H1 (cell line): ENCODE results near the gene NPIPB13. TPM values are rescaled to one million over a fixed set of nuclear protein-coding genes. Genes with fewer than 3 reads are reported as not detected.
"Not testable (repeated sequence)": the region's sequence is repeated elsewhere in the genome, so short reads cannot be mapped to it uniquely, and the experiment has no call there.

Experiments
- CTCF ChIA-PET: fragments of 300-600 bp; sonication (Branson Sonifier 250); formaldehyde crosslinking; loops from one replicate; lab custom pipeline; 2021; ENCODE audit not compliant: partially characterized antibody; lab: Charles Lee
- POLR2A ChIA-PET: fragments of 300-600 bp; sonication (Branson Sonifier 250); formaldehyde crosslinking; loops from one replicate; lab custom pipeline; 2021; ENCODE audit warnings: inconsistent platforms; ENCODE audit not compliant: partially characterized antibody; lab: Charles Lee
- DNase-seq, 2 experiments: peaks; one replicate each; pipeline versions ENCODE4 v3.0.0 to v3.0.0-alpha.2; 2010 to 2022; ENCODE audit warnings: low spot score in 2 of 2, low read depth in 1 of 2, mixed read lengths in 1 of 2
- FAIRE-seq: peaks from 2 replicates; lab custom pipeline; 2011; peaks lifted over from hg19 to GRCh38; lab: Jason Lieb, UNC
- H2AFZ ChIP-seq: 2 replicates; pipeline ENCODE4 v1.8.1; 2012; ENCODE audit warnings: low read length, inconsistent platforms
- H2AK5ac ChIP-seq: 2 replicates; pipeline ENCODE4 v1.6.1; 2013; ENCODE audit warnings: low read depth, low read length
- H2BK120ac ChIP-seq: replicated peaks from 2 replicates; pipeline ENCODE3; 2013; ENCODE audit warnings: low read depth, low read length, inconsistent platforms
- H2BK12ac ChIP-seq: 2 replicates; pipeline ENCODE4 v1.6.1; 2013; ENCODE audit warnings: low read depth, low read length
- H2BK15ac ChIP-seq: 2 replicates; pipeline ENCODE4 v1.6.1; 2013; ENCODE audit warnings: low read length
- H2BK20ac ChIP-seq: 2 replicates; pipeline ENCODE4 v1.6.1; 2013; ENCODE audit warnings: low read length
- H2BK5ac ChIP-seq: 2 replicates; pipeline ENCODE4 v1.6.1; 2013; ENCODE audit warnings: low read depth, low read length
- H3K14ac ChIP-seq: 2 replicates; pipeline ENCODE4 v1.6.1; 2013; ENCODE audit warnings: inconsistent platforms; ENCODE audit not compliant: insufficient read length
- H3K18ac ChIP-seq: 2 replicates; pipeline ENCODE4 v1.6.1; 2013; ENCODE audit warnings: low read length; ENCODE audit errors: extremely low read depth
- H3K23ac ChIP-seq: 2 replicates; pipeline ENCODE4 v1.6.1; 2013; ENCODE audit warnings: inconsistent platforms; ENCODE audit not compliant: insufficient read length
- H3K23me2 ChIP-seq: 2 replicates; pipeline ENCODE4 v1.6.1; 2013; ENCODE audit warnings: low read depth, low read length
- H3K27ac ChIP-seq: 2 replicates; pipeline ENCODE4 v1.6.1; 2011; ENCODE audit warnings: low read depth, low read length, inconsistent platforms
- H3K27me3 ChIP-seq, 4 experiments: replicated peaks in 1 of 4; 1 replicate in 1 of 4; 2 replicates in 3 of 4; pipeline versions ENCODE4 v1.6.1 to v1.8.1; 2011 to 2013; ENCODE audit warnings: low read length in 3 of 4, mild to moderate bottlenecking in 3 of 4, inconsistent platforms in 2 of 4, mixed read lengths in 2 of 4, moderate library complexity in 1 of 4; ENCODE audit not compliant: control insufficient read depth in 3 of 4, insufficient read depth in 3 of 4; ENCODE audit errors: extremely low read depth in 1 of 4
- H3K36me3 ChIP-seq, 4 experiments: 2 replicates each; pipeline versions ENCODE4 v1.6.1 to v1.8.1; 2011 to 2013; ENCODE audit warnings: mild to moderate bottlenecking in 4 of 4, low read length in 3 of 4, moderate library complexity in 2 of 4, control low read depth in 1 of 4, inconsistent platforms in 1 of 4; ENCODE audit not compliant: insufficient read depth in 4 of 4, control insufficient read depth in 2 of 4
- H3K4ac ChIP-seq: replicated peaks from 2 replicates; pipeline ENCODE3; 2013; ENCODE audit warnings: low read length, low read depth, mixed read lengths, inconsistent platforms; ENCODE audit not compliant: insufficient read length
- H3K4me1 ChIP-seq, 4 experiments: replicated peaks in 1 of 4; 1 replicate in 1 of 4; 2 replicates in 3 of 4; pipeline versions ENCODE4 v1.6.1 to v1.8.1; 2011 to 2013; ENCODE audit warnings: low read length in 3 of 4, inconsistent platforms in 2 of 4, mixed read lengths in 1 of 4; ENCODE audit not compliant: insufficient read depth in 4 of 4, control insufficient read depth in 3 of 4
- H3K4me2 ChIP-seq, 2 experiments: 2 replicates each; pipeline versions ENCODE4 v1.6.1 to v1.8.1; 2011 to 2013; ENCODE audit warnings: low read depth in 2 of 2, low read length in 2 of 2, control low read depth in 1 of 2, inconsistent platforms in 1 of 2, mild to moderate bottlenecking in 1 of 2; ENCODE audit not compliant: insufficient read depth in 1 of 2
- H3K4me3 ChIP-seq, 4 experiments: fragments of 200-600, 300-600 bp in 1 of 4; sonication (generic), shearing (Covaris generic), sonication (Bioruptor Twin) in 1 of 4; 2 replicates each; pipeline versions ENCODE4 v1.5.1 to v1.8.1; 2011 to 2016; ENCODE audit warnings: low read length in 4 of 4, low read depth in 3 of 4, control low read depth in 2 of 4, inconsistent platforms in 2 of 4, mild to moderate bottlenecking in 2 of 4, mixed read lengths in 1 of 4, moderate library complexity in 1 of 4; ENCODE audit not compliant: insufficient read depth in 2 of 4; ENCODE audit errors: extremely low read depth in 1 of 4
- H3K56ac ChIP-seq: replicated peaks from 2 replicates; pipeline ENCODE3; 2013; ENCODE audit warnings: low read depth, mild to moderate bottlenecking, mixed read lengths, low read length, inconsistent platforms; ENCODE audit not compliant: insufficient read length
- H3K79me1 ChIP-seq: 2 replicates; pipeline ENCODE4 v1.6.1; 2013; ENCODE audit warnings: low read depth, low read length, control low read depth
- H3K79me2 ChIP-seq, 2 experiments: 2 replicates each; pipeline versions ENCODE4 v1.6.1 to v1.8.1; 2012 to 2013; ENCODE audit warnings: low read length in 2 of 2, mild to moderate bottlenecking in 2 of 2, inconsistent platforms in 1 of 2; ENCODE audit not compliant: insufficient read depth in 2 of 2, control insufficient read depth in 1 of 2
- H3K9ac ChIP-seq, 4 experiments: replicated peaks in 1 of 4; 1 replicate in 1 of 4; 2 replicates in 3 of 4; pipeline versions ENCODE4 v1.6.1 to v1.8.1; 2011 to 2013; ENCODE audit warnings: low read depth in 3 of 4, low read length in 3 of 4, control low read depth in 2 of 4, mild to moderate bottlenecking in 2 of 4, moderate library complexity in 2 of 4, inconsistent platforms in 1 of 4; ENCODE audit errors: extremely low read depth in 1 of 4
- H3K9me3 ChIP-seq, 2 experiments: 2 replicates each; pipeline versions ENCODE4 v1.6.1 to v1.8.1; 2012 to 2013; ENCODE audit warnings: mild to moderate bottlenecking in 2 of 2, moderate library complexity in 2 of 2, control low read depth in 1 of 2, inconsistent platforms in 1 of 2, low read depth in 1 of 2, low read length in 1 of 2, mixed read lengths in 1 of 2; ENCODE audit not compliant: insufficient read depth in 2 of 2
- H4K20me1 ChIP-seq, 2 experiments: replicated peaks in 1 of 2; 2 replicates each; pipeline versions ENCODE3 to v1.8.1; 2011 to 2013; ENCODE audit warnings: inconsistent platforms in 2 of 2, low read length in 2 of 2, mild to moderate bottlenecking in 1 of 2; ENCODE audit not compliant: insufficient read depth in 2 of 2, control insufficient read depth in 1 of 2
- H4K5ac ChIP-seq: 2 replicates; pipeline ENCODE4 v1.6.1; 2013; ENCODE audit warnings: low read length, low read depth, mixed read lengths, inconsistent platforms; ENCODE audit not compliant: insufficient read length
- H4K8ac ChIP-seq: 2 replicates; pipeline ENCODE4 v1.8.0; 2013; ENCODE audit warnings: mild to moderate bottlenecking, moderate library complexity, low read length, inconsistent platforms; ENCODE audit not compliant: insufficient read depth; ENCODE audit errors: extremely low read depth
- H4K91ac ChIP-seq: replicated peaks from 2 replicates; pipeline ENCODE3; 2013; ENCODE audit warnings: low read length, mixed read lengths, inconsistent platforms; ENCODE audit not compliant: insufficient read length
- WGBS, 2 experiments: shearing (Covaris generic) in 1 of 2; methylation state at CpG; one replicate each; pipeline versions ENCODE4 v1.1.6 to v1.1.7; 2013 to 2015; ENCODE audit warnings: low lambda C conversion rate in 2 of 2, mixed read lengths in 2 of 2, inconsistent platforms in 1 of 2, low coverage in 1 of 2, missing lambda C conversion rate in 1 of 2; ENCODE audit not compliant: insufficient replicate concordance in 2 of 2, insufficient coverage in 1 of 2, insufficient read length in 1 of 2; ENCODE audit errors: extremely low coverage in 1 of 2, missing lambda C conversion rate in 1 of 2; 5-methylcytosine and 5-hydroxymethylcytosine counted together
- long read RNA-seq, 2 experiments: library from RNA in 1 of 2; library from capped mRNA in 1 of 2; stranded (forward); transcript quantifications; one replicate each; pipeline ENCODE4 v2.0.0, GENCODE V29; 2021; ENCODE audit warnings: inconsistent platforms in 1 of 2
- polyA minus RNA-seq, 3 experiments: library from RNA; depleted of rRNA, polyadenylated mRNA; stranded (reverse); fragments of >200 nt; gene quantifications; 1 replicate in 2 of 3; 2 replicates in 1 of 3; pipeline ENCODE4 v1.2.3, GENCODE V29; 2011
- polyA plus RNA-seq, 7 experiments: library from polyadenylated mRNA; depleted of rRNA in 3 of 7; stranded (reverse) in 5 of 7; unstranded in 2 of 7; fragments of >200 nt in 5 of 7; fragments of 200-250 nt in 2 of 7; gene quantifications; 1 replicate in 5 of 7; 2 replicates in 1 of 7; 4 replicates in 1 of 7; pipeline versions ENCODE4 v1.2.1 to v1.2.3, GENCODE V29; 2011 to 2013; ENCODE audit warnings: missing spikeins in 2 of 7, mixed read lengths in 2 of 7
- total RNA-seq: library from RNA; stranded (reverse); fragmentation: NEBNext Ultra II Directional; extraction: Animal tissue kit (Norgen Biotek cat#: 25700); gene quantifications from 2 replicates; pipeline ENCODE4 v1.2.1, GENCODE V29; 2021

NPIPB13 gene
- total RNA-seq: 13.5 and 15.5 TPM in 2 replicates
- 4.3 and 6.0 TPM in 2 replicates for polyA plus RNA-seq (2011; rRNA removed)
- polyA plus RNA-seq (2011; cell fraction: cytosol; rRNA removed): 3.0 TPM
- polyA plus RNA-seq (2011; cell fraction: nucleus; rRNA removed): 15.8 TPM
- 3.1 to 12.1 TPM (median 8.2 TPM) in 4 replicates for polyA plus RNA-seq (2012, experiment 1 of 2)
- 2.0 TPM for polyA plus RNA-seq (2012, experiment 2 of 2)
- polyA plus RNA-seq (2013, experiment 1 of 2): 3.6 TPM
- 2.4 TPM for polyA plus RNA-seq (2013, experiment 2 of 2)
- polyA minus RNA-seq (2011; rRNA and poly(A)+ RNA removed): 2.7 and 9.7 TPM in 2 replicates
- polyA minus RNA-seq (2011; cell fraction: cytosol; rRNA and poly(A)+ RNA removed): 9.5 TPM
- 2.2 TPM for polyA minus RNA-seq (2011; cell fraction: nucleus; rRNA and poly(A)+ RNA removed)
- long read RNA-seq, experiment 1: 0 reads
- long read RNA-seq, experiment 2: 0 reads

DNA sequence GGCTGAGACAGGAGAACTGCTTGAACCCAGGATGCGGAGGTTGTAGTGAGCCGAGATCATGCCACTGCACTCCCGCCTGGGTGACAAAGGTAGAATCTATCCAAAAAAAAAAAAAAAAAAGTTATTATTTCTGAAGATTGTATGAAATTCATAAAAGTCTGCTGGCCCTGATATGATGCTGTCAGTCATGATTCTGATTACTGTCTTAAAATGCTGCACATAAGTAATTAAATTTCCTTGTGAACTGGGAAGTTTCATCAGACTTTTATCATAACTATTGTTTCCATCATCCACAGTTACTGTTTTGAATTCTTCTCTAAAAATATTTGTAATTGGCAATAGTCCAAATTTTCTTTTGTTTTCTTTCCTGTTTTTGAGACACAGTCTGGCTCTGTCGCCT lies at the start of gene NPIPB13:
Gene NPIPB13 (minus strand): TSS at position 101 of the 400 bp plus-strand sequence. CDS start 2,906 bp downstream, outside the sequence.
- H3K27me3 ChIP-seq, H3K36me3 ChIP-seq, H3K4ac ChIP-seq, H3K23ac ChIP-seq, H3K9ac ChIP-seq, H3K56ac ChIP-seq, H2AK5ac ChIP-seq, H2BK120ac ChIP-seq, H2BK20ac ChIP-seq, H2BK15ac ChIP-seq, H3K27ac ChIP-seq, H3K9me3 ChIP-seq, H3K79me1 ChIP-seq, FAIRE-seq, H2AFZ ChIP-seq, H3K23me2 ChIP-seq, H3K4me1 ChIP-seq, H3K4me3 ChIP-seq, CTCF ChIA-PET, H4K20me1 ChIP-seq, H2BK12ac ChIP-seq, H3K79me2 ChIP-seq, H3K18ac ChIP-seq, H3K14ac ChIP-seq, H4K5ac ChIP-seq, H2BK5ac ChIP-seq, H4K91ac ChIP-seq, POLR2A ChIA-PET, DNase-seq, H3K4me2 ChIP-seq, H4K8ac ChIP-seq: not testable (repeated sequence)
- WGBS, 2 experiments: no CpG with 5 or more reads among the region's 4 CpGs

DNA sequence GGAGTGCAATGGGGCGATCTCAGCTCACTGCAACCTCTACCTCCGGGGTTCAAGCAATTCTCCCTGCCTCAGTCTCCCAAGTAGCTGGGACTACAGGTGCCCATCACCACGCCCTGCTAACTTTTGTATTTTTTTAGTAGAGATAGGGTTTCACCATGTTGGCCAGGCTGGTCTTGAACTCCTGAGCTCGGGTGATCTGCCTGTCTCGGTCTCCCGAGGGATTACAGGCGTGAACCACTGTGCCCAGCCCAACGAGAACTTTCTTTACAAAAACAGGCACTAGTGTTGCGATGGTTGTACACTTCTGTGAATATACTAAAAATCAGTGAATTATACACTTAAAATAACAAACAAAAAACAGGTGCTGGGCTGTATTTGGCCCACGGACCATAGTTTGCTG lies 34.1 kb upstream of the NPIPB13 start:
- H2BK20ac ChIP-seq, H4K8ac ChIP-seq, H3K36me3 ChIP-seq, H3K27ac ChIP-seq, H3K4me3 ChIP-seq, POLR2A ChIA-PET, H3K14ac ChIP-seq, H3K79me2 ChIP-seq, H2AFZ ChIP-seq, CTCF ChIA-PET, H2BK5ac ChIP-seq, H2BK12ac ChIP-seq, H3K79me1 ChIP-seq, H3K4me2 ChIP-seq, H3K23ac ChIP-seq, H2AK5ac ChIP-seq, H3K18ac ChIP-seq, H3K4me1 ChIP-seq, H3K4ac ChIP-seq, H4K5ac ChIP-seq, H2BK15ac ChIP-seq, H3K27me3 ChIP-seq, H3K9me3 ChIP-seq, H2BK120ac ChIP-seq, H3K9ac ChIP-seq, H3K23me2 ChIP-seq, H3K56ac ChIP-seq, H4K91ac ChIP-seq, FAIRE-seq, DNase-seq, H4K20me1 ChIP-seq: not testable (repeated sequence)
- WGBS, 2 experiments: 93% methylated on average over 9 of the region's 10 CpGs; no CpG with 5 or more reads in 1 of the 2 experiments
